GM21390 (cell line): ENCODE measurements around the gene XCL2.
"Not testable (repeated sequence)": the region's sequence is repeated elsewhere in the genome, so short reads cannot be mapped to it uniquely, and the experiment has no call there.

ENCODE experiments used
- ATAC-seq: cut with Tn5 transposase; IDR thresholded peaks from one replicate; pipeline ENCODE4 v1.9.1; 2021; ENCODE audit not compliant: unreplicated experiment

Gene XCL2

GRCh38 chr1:168543840-168544498 is at the start of gene XCL2:
XCL2 (minus strand) TSS chr1:168543997; CDS start chr1:168543964, 33 bp downstream.
- not testable (repeated sequence) for ATAC-seq

- no peak for ATAC-seq
These were observed 47.9 kb upstream of the XCL2 start for GRCh38 chr1:168591641-168592250.

DNA sequence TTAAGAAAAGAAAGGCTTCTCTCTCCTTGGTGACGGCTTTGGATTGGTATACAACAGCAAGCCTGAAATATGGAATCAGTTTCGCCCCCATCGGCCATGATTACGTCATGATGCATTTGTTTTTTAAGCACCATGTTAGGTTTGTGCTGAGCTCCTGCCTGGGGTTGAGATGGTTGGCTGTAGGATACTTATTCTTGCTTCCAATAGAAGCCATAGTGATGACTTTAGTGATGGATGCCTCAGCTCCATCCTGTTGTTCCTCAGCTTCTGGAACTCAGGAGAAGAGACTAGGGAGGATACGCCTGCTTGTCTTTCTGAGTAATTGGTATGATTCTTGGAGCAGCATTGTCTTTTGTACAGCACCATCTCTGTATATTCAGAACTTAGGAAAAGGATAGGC is 47.3 kb upstream of the XCL2 start:
- ATAC-seq = no peak

DNA sequence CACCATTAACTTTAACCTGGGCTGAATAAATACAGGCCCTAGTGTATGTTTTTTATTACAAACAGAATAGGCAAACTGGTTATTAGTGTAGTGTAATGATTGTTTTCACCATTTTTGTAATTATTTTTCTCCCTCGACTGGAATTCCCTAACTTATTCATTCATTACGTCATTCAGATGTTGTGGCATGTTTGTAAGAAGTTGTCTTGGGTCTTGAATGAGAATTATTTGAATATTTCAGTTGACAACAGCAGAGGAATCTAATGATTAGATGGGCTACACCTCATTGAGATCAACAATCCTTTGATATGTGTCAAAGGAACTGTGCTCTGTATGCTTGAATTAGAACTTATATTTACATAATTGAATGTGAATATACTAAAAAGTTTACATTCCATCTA is 45.4 kb upstream of the XCL2 start:
- ATAC-seq = no peak

DNA sequence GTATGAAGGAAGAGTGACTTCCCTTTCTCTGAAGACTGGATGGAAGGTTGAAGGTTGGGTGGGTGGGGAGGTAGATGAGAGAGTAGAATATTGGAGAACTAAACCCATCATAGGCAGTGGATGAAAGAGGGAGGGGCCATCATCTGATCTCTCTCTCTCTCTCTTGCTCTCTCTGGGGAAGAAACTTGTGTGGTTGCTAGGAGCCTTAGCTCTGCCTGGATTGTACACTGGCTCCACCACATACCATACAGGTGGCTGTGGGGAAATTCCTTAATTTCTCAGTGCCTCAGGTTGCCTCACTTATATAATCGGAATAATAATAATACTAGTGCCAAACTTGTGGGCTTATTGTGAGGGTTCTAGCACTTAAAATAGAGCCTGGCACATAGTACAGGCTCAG is 42.1 kb upstream of the XCL2 start:
- no peak for ATAC-seq

DNA sequence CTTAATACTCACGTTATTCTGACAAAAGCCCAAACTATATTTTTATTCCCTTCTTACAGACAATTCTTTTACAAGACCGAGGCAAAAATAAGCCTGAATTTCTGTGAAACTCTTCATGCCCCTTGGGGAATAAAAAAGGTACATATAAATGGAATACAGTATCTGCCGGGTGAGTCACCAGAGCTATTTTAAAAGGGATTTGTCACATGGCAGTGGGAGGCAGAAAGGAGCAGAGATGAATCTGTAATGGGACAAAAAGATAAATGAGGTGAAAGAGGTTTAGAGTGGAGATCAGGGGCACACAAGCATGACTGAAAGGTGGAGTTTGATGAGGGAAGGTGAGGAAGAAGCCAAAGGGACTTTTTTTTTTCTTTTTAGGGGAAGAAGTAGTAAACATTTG is 41.4 kb upstream of the XCL2 start:
- no peak for ATAC-seq

DNA sequence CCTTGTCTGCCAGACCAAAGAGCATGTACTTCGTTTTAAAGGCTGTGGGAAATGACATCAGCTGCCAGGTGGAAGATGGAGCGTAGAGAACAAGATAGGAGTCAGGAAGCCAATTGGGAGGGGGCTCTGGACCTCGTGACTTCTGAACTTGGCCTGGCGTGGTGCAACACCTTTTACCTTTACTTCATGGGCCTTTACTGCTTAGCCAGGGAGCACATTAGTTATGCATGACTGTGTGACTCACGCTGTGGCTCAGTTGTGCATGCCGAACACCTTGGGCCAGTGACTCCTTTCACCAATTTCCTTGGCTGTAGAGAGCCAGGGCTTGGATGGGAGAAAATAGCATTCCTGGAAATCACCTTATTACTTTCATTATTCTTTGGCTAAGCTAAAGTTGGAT is 39.8 kb upstream of the XCL2 start:
- ATAC-seq = no peak

DNA sequence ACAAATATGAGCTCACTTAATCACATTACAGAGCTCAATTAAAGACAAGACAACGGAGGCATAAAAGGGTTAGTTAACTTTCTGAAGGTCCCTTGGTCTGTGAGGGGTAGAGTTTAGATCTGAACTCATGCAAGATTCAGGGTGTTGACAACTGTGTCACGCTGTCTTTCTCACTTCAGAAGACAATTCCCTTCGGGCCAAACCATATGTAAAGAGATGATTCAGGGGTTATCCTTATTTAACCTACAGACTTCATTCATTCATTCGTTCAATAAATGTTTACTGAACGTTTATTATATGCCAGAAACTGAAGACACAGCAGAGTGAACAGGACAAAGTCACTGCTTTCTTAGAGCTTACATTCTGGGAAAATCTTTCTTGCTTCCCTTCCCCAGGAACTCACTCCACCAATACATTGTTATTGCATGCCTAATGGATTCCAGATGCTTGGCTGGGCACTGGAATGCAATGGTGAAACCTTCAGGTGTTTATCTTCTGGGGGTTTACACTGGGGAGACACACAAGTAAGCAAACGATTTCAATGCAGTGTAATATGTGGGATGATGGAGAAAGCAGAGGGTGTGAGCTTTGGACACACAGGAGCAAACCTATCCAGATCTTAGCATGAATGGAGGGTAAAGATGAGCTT is 39.0 kb upstream of the XCL2 start:
- no peak for ATAC-seq

- no peak for ATAC-seq
These were observed 38.2 kb upstream of the XCL2 start for GRCh38 chr1:168581817-168582572.

- ATAC-seq = not testable (repeated sequence)
These were observed 37.2 kb upstream of the XCL2 start for GRCh38 chr1:168580991-168581390.

DNA sequence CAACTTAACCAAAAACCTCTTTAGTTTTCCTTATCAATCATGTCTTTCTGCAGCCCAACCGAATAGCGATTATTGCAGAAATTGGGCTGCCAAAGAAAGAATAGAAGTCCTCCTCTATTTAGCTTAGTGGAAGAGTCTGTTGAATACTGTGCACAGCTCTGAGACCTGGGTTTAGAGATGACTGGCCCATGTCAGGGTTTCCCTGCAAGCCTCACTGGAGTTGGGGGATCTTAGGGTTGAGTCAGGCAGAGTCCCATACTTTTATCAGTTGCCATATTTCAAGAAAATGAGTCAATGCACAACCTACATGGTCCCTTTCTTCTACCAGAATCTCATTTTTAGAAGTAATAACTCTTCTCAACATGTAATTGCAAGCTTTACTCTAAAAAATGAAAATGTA is 36.5 kb upstream of the XCL2 start:
- not testable (repeated sequence) for ATAC-seq

DNA sequence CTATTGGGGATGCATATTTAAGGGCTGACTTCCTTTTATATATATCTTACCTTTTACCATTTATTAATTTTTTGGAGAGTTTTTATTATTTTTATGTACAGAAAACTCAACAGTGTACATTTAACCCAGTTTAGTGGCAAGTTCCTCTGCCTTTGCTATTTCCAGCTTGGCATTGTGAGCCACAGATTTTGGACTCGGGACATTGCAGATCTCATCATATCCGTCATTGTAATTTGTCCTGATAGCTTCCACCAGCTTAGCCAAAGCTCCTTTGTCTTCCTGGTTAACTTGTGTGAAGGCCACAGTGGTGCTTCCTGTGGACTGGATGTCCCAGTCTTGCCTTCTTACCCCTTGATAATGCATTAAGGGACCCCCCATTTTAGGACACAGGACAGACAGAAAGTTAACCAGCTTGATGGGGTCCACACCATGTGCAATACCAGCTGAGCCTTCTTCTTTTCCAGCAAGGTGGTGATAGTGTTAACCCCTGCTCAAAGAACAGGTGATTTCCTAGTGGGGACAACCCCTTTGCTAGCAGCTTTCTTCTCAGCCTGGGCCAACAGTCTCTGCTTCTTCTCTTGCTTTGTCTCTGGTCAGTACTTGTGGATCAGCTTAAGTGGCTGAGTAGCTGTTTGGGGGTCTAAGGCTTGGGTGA is 34.9 kb upstream of the XCL2 start:
- ATAC-seq = not testable (repeated sequence)

GRCh38 chr1:168576245-168576688 is 32.5 kb upstream of the XCL2 start, which contains the start of gene XCL1:
XCL1 (plus strand) TSS chr1:168576605; CDS start chr1:168576638, 33 bp downstream.
- not testable (repeated sequence) for ATAC-seq

DNA sequence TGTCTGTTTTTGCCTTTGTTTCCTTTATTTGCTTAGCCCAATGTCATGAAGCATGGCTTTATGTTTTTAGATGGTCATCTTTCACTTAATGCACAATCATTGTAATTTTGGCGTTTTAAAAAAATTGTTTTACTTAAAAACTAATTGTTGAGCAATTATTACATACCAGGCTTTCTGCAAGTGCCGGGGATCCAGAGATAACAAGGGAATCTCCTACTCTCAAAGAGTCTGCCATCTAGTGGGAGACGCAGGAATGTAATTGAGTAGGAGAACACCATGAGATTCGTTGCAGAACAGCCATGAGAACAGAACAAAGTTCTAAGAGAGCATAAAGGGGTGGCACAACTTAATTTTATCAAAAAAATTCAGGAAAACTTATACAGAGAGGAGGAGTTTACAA is 30.4 kb upstream of the XCL2 start:
- ATAC-seq = not testable (repeated sequence)

DNA sequence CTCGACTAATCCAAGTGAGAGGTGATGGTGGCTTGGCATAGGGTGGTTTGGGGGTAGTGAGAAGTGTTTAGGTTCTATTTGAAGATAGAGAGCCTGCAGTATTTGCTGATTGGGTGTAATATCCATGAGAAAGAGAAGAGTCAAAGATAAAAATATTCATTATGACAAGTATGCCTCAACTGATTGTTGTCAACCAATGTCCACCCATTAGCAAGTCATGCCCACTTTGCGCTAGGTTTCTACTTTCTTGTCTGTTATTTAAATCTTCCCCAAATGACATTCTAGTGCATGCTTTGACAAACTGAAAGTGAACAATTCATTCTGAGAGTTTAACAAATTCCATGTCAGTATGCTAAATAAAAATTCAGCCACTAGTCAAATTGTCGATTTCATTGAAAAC is 28.8 kb upstream of the XCL2 start:
- no peak for ATAC-seq

GRCh38 chr1:168570652-168571051 is 26.9 kb upstream of the XCL2 start:
- no peak for ATAC-seq

GRCh38 chr1:168568346-168568745 is 24.5 kb upstream of the XCL2 start:
- no peak for ATAC-seq

DNA sequence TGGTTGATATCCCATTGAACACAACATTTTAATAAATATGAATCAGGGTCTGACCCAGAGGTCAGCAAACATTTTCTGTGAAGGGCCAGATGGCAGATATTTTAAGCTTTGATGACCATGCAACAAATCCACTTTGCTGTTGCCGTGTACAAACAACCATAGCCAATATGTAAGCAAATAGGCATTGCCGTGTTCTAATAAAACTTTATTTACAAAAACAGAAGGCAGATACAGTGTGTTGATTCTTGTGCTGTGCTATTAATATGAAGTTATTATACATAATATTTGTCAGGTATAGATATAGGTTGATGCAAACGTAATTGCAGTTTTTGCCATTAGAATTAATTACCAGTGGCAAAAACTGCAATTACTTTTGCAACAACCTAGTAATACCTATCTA is 23.8 kb upstream of the XCL2 start:
- ATAC-seq = no peak

GRCh38 chr1:168567007-168567406 is 23.2 kb upstream of the XCL2 start:
- ATAC-seq = no peak

DNA sequence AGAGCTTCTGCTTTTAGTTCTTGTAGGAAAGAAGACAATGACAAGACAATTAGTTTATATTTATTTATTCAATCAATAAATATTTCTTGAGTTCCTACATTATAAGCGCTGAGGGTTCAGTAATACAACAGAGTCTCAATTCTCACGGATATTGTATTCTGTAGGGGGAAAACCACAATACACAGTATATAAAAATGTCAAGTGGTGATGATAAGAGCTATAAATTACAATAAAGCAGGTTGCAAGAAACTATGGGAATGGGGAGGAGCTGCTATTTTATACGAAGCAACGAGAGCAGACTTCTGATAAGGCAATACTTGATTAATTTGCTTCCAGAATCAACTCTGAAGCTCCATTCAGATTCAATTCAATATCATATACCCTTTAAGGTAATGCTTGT is 22.0 kb upstream of the XCL2 start:
- no peak for ATAC-seq

DNA sequence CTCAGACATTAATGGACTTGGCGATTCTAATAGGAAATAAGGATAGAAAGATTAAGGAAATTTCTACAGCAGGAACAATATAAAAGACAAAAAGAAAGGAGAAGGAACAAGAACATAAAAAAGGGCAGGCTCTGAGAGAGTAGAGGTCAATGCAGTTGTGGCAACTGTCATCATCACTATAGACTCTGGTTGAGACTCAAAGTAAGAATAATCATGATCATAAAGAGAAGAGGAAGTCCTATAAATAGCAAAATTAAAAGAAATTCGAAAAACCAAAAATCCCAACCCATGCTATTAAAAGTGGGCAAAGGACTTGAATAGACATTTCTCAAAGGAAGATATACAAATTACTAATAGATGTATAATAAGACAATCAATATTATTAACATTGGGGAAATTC is 18.2 kb upstream of the XCL2 start:
- no peak for ATAC-seq
